ENCODE measurements around the gene TCTN1.

DNA sequence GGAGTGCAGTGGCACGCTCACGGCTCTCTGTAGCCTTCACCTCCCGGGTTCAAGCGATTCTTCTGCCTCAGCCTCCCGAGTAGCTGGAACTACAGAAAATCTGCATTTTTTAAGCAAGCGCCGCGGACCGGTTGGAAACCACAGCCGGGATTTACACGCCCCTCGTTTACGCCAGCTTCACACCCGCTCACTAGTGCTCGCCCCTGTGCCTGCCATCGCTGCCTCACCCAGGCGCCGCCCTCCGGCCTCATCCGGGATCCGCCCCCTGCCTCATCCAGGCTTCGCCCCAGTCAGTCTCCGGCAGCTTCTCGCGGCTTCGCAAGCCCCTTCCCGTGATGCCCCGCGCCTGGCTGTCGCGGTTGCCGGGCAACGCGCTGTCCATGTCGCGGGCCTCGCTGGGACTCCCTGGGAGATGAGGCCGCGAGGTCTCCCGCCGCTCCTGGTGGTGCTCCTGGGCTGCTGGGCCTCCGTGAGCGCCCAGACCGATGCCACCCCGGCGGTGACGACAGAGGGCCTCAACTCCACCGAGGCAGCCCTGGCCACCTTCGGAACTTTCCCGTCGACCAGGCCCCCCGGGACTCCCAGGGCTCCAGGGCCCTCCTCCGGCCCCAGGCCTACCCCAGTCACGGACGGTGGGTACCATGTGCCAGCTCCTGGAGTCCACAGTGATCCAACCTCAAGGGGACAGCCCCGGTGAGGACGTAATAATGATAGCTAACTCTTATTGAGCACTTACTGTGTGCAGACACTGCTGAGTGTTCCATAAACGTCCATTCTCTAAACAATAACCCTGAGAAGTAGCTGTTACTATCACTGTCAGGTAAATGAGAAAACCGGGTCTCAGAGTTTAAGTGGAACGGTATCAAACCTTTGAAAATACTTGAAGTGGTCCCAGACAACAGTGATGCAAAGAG lies at the start of gene TCTN1:
- TF ChIP-seq EZH2 (IDR thresholded peaks at IDR 0.05; ENCODE audit: low read depth) (no peak), CTCF (conservative IDR thresholded peaks at IDR 0.05) (no peak; the same call in 1 of the 2 replicates)

Data from PC-9 (cell line).